NCI-H1694 treated with DMSO at 0.1 percent for 48 hours (cell line): ENCODE data around the gene NMD3.

Experiments
- DNase-seq: peaks from one replicate; lab custom pipeline; 2025; lab: John Stamatoyannopoulos, UW

Gene NMD3

DNA sequence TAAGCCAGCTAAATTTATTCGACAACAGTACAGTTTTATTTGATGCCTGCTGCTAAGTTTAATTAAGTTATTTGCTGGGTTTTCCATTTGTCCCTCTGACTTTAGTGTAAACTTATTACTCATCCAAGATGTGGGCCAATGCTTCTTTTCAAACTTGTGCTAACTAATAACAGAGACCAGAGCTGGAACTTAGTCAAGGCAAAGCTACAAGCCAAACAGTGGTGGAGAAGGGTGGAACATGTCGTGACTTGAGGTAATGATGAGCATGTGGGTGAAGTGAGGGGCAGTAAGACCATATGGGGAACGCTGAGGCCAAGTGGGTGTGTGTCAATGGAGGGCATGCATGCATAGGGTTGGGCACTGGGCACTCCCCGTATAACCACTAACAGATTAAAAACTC, 63.9 kb downstream of the NMD3 start:
- no peak for DNase-seq

DNA sequence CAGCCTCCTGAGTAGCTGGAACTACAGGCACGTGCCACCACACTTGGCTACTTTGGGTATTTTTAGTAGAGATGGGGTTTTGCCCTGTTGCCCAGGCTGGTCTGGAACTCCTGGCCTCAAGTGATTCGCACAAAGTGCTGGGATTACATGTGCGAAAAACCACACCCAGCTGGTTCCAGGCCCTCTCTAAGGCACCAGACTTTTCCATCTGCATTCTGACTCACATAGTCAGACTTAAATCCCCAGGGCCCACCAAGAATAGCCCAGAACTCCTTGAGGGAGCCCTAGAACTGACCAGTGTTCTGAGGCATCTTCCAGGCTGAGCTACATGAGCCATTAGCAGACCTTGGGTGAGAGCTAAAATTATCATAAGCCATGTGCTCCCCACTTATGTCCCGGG, 68.1 kb downstream of the NMD3 start:
- no peak for DNase-seq

DNA sequence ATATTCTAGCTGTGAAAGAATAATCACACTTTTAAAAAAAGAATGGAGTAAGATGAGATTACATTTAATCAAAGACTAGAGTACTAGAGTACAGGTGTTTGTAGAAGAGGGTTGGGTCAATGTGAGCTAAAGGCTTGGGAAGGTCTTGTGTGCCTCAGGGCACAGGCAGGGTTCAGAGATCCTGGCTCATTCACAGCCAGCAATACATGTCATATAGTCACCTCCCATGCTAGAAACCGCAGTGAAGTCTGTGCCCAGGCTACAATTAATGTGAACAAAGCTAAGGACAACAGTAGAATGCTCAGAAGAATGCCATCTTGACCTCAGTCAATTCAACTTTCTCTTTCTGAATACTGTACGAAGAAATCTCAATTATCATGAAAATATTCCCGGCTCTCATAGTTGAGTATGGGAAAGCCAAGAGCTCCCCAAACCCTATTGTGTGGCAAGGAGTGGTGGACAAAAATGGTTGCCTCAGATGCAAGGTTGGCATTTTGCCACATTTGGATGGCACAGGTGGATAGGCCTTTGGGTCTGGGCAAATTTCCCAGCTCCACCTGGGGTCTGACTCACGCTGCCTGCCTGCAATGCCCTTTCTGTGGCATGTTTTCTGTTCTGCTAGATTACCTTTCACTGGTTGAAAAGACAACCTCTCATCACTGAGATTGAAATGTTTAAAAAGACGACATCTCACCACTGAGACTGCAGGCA, 70.2 kb downstream of the NMD3 start:
- no peak for DNase-seq

DNA sequence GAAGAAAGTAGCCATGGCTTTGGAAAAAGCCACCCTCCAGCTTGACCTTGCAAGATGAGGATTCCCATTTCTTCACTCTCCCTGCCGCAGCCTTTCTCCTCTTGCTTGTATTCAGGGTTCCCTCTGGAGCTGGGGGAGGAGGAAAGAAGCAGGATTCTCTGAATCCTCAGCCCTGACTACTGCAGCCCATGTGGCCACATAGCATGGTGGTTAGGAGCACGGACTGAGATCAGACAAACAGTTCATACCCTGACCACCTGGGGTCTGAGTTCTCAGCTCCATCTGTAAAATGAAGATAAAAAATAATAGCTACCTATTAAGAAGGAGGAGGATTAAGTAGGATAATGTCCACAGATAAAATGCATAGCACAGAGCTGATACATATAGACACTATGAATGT, 72.3 kb downstream of the NMD3 start:
- DNase-seq = no peak

DNA sequence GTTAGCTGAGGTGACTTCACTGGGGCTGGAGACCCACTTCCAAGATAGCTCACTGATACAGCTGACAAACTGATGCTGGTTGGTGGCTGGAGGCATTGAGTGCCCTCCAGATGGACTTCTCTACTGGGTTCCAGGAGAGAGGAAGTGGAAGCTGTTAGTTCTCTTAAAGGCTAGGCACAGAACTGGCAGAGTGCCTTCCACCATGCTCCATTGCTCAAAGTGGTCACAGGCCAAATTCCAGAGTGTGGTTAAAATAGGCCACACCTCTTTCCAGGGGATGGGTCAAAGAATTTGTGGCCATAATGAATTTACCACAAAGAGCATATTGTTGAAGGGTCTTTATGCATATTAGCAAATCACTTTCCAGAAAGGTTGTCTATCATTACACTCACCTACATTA, 74.2 kb downstream of the NMD3 start:
- no peak for DNase-seq

DNA sequence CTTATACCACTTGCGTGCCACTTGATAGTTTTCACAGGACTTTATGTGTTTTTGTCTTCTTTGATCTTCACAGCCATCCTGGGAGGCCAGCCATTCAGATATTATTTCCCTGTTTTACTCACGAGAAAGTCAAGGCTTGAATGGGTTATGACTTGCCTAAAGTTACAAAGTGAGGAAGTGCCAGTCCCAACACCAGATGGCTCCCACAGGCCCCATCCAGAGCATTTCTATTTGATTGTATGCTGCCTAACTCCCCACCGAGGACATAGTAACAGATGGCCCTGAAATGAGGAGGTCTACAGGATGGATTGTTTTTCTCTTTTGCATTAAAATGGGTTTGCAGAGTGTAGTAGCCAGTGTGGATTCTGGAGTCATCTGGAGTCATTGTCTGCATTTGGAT, 75.7 kb downstream of the NMD3 start:
- DNase-seq = peak; percentile 25
